ENCODE measurements around the gene PGM5.

DNA sequence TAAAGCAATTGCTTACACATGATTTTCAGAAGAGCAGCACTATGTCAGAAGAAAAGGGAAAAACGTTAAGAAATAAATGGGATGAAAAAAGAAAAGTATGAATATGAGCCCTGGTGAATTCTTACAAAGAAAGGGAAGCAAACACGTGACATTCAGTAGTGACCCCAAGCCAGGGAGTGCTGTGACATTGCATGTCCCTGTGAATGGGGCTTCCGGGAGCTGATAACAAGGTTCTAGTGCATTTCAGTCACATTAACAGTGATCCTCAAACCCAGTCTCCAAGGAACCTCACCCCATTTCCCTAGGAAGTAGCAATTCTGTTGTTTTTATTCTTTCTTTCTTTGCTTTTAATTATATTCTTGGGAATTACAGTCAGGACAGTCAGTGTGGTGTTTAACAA, 157.0 kb downstream of the PGM5 start:
- TF ChIP-seq, protein P1, sequence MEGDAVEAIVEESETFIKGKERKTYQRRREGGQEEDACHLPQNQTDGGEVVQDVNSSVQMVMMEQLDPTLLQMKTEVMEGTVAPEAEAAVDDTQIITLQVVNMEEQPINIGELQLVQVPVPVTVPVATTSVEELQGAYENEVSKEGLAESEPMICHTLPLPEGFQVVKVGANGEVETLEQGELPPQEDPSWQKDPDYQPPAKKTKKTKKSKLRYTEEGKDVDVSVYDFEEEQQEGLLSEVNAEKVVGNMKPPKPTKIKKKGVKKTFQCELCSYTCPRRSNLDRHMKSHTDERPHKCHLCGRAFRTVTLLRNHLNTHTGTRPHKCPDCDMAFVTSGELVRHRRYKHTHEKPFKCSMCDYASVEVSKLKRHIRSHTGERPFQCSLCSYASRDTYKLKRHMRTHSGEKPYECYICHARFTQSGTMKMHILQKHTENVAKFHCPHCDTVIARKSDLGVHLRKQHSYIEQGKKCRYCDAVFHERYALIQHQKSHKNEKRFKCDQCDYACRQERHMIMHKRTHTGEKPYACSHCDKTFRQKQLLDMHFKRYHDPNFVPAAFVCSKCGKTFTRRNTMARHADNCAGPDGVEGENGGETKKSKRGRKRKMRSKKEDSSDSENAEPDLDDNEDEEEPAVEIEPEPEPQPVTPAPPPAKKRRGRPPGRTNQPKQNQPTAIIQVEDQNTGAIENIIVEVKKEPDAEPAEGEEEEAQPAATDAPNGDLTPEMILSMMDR (IDR thresholded peaks at IDR 0.05) = no peak
- no peak for TF ChIP-seq POLR2A (IDR thresholded peaks at IDR 0.05)

Measured in uterus (tissue), 2 donors.